ENCODE results near the gene POTEF.
"Not testable (repeated sequence)": the region's sequence is repeated elsewhere in the genome, so short reads cannot be mapped to it uniquely, and the experiment has no call there.

POTEF gene

DNA sequence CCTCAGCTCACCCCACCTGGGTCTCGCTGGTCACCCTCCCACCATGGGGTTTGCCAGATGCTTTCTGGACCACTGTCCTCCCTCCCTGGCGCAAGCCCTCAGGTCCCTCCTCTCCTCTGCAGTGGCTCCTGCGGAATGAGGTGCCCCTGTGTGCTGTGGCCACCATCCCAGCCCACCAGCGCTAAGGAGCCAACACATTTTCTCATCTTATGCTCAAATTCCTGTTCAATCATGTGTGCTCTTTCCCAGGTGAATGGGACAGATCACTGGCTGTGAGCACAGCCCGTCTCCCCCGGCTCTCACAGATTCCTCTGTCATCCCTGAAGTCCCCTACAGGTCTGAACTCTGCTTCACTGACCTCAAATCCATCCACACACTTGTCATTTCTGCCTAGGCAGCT lies 31.1 kb upstream of the POTEF start:
- peaks cover 10 to 83% of the 10 kb centered on the region in 2 experiments; a peak in 2 of 3 replicates for H3K36me3 ChIP-seq (ENCODE audit: control insufficient read depth in 2 of 2, insufficient read depth in 1 of 2, low read length in 2 of 2)
- POLR2A ChIA-PET: interaction anchor here (1.3 kb wide), 1 partner anchor 11 kb away, joined by 4 read pairs; no protein-coding TSS in a partner anchor

DNA sequence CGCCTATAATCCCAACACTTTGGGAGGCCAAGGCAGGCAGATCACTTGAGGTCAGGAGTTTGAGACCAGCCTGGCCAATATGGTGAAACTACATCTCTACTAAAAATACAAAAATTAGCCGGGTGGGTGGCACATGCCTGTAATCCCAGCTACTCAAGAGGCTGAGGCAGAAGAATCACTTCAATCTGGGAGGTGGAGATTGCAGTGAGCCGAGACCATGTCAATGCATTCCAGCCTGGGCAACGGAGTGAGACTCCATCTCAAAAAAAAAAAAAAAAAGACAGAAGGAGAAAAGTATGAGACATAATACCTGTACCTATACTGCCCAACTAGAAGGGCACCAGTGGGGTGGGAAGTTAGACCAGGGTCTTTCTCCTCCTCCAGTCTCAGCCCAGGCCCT lies 30.4 kb upstream of the POTEF start:
- CTCF ChIA-PET; H3K27ac ChIP-seq (ENCODE audit: extremely low read depth, low read depth, low read length); H3K9me3 ChIP-seq (ENCODE audit: control insufficient read depth, insufficient read depth, low read depth, low read length); H3K4me3 ChIP-seq (ENCODE audit: low read depth, low read length); H3K4me1 ChIP-seq (ENCODE audit: control insufficient read depth, insufficient read depth, low read length): not testable (repeated sequence)
- POLR2A ChIA-PET: interaction anchor here (1.3 kb wide), 1 partner anchor 11 kb away, joined by 4 read pairs; no protein-coding TSS in a partner anchor
- peaks cover 7 to 84% of the 10 kb centered on the region in 2 experiments; a peak in 2 of 3 replicates for H3K36me3 ChIP-seq (ENCODE audit: control insufficient read depth in 2 of 2, insufficient read depth in 1 of 2, low read length in 2 of 2)

More for the DNA sequence above, 31.1 kb upstream of the POTEF start:
- Histone ChIP-seq H3K4me3 (ENCODE audit: low read depth, low read length) (no peak overlapping the region), H3K9me3 (ENCODE audit: control insufficient read depth, insufficient read depth, low read depth, low read length) (no peaks in the 10 kb centered on the region), H3K4me1 (ENCODE audit: control insufficient read depth, insufficient read depth, low read length) (no peaks in the 10 kb centered on the region), H3K27ac (ENCODE audit: extremely low read depth, low read depth, low read length) (no peak overlapping the region)
- CTCF ChIA-PET: no interaction called here
- TF ChIP-seq ZNF114 (tag by site-specific recombination; IDR thresholded peaks at IDR 0.05): no peak
- TF ChIP-seq ZNF2 (tag by site-specific recombination; IDR thresholded peaks at IDR 0.05): no peak
- TF ChIP-seq EGR2 (tag by site-specific recombination; IDR thresholded peaks at IDR 0.05; ENCODE audit: low read depth): no peak
- TF ChIP-seq ZNF664 (tag by site-specific recombination; IDR thresholded peaks at IDR 0.05): no peak
- no peak for TF ChIP-seq ZNF274 (IDR thresholded peaks at IDR 0.05; ENCODE audit: low read length)
- no peak for TF ChIP-seq ZNF274 (tag by site-specific recombination; IDR thresholded peaks at IDR 0.05; ENCODE audit: borderline replicate concordance)
- no peak for TF ChIP-seq YY1 (tag by site-specific recombination; IDR thresholded peaks at IDR 0.05)
- TF ChIP-seq, protein P1, sequence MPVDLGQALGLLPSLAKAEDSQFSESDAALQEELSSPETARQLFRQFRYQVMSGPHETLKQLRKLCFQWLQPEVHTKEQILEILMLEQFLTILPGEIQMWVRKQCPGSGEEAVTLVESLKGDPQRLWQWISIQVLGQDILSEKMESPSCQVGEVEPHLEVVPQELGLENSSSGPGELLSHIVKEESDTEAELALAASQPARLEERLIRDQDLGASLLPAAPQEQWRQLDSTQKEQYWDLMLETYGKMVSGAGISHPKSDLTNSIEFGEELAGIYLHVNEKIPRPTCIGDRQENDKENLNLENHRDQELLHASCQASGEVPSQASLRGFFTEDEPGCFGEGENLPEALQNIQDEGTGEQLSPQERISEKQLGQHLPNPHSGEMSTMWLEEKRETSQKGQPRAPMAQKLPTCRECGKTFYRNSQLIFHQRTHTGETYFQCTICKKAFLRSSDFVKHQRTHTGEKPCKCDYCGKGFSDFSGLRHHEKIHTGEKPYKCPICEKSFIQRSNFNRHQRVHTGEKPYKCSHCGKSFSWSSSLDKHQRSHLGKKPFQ (tag by site-specific recombination; IDR thresholded peaks at IDR 0.05): no peak

DNA sequence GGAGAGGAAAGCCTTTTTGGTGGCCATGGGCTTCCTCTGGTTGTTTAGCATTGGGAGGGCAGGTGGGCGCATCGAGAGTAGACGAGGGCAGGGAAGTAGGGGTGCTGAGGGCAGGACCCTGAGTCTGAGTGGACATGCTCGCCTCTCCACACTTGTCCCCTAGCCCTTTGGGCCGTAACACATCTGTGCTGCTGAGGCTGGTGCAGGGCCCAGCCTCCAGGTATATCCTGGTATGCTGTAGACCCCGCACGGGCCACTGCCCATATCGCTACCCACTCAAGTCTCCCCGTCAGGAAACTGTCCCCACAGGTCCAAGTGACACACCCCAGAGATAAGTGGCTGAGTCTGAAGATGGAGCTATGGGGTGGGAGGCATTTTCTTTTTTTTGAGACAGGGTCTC lies 29.6 kb upstream of the POTEF start:
- Histone ChIP-seq H3K4me1 (ENCODE audit: control insufficient read depth, insufficient read depth, low read length) (no peaks in the 10 kb centered on the region), H3K9me3 (ENCODE audit: control insufficient read depth, insufficient read depth, low read depth, low read length) (no peaks in the 10 kb centered on the region), H3K4me3 (ENCODE audit: low read depth, low read length) (no peak overlapping the region), H3K27ac (ENCODE audit: extremely low read depth, low read depth, low read length) (no peak overlapping the region), H3K36me3 (ENCODE audit: control insufficient read depth in 2 of 2, insufficient read depth in 1 of 2, low read length in 2 of 2) (peaks cover 4 to 84% of the 10 kb centered on the region in 2 experiments; a peak in 2 of 3 replicates)
- CTCF ChIA-PET: no interaction called here
- POLR2A ChIA-PET: interaction anchor here (1.3 kb wide), 1 partner anchor 12 kb away, joined by 4 read pairs; no protein-coding TSS in a partner anchor
- TF ChIP-seq ZNF121 (tag by site-specific recombination; IDR thresholded peaks at IDR 0.05): no peak
- no peak for TF ChIP-seq ZNF76 (tag by site-specific recombination; IDR thresholded peaks at IDR 0.05; ENCODE audit: borderline replicate concordance, low read depth)
- TF ChIP-seq ZNF660 (tag by site-specific recombination; IDR thresholded peaks at IDR 0.05): no peak
- no peak for TF ChIP-seq ZNF777 (tag by site-specific recombination; IDR thresholded peaks at IDR 0.05; ENCODE audit: borderline replicate concordance)
- no peak for TF ChIP-seq MZF1 (tag by site-specific recombination; IDR thresholded peaks at IDR 0.05; ENCODE audit: borderline replicate concordance)
- TF ChIP-seq, protein P2, sequence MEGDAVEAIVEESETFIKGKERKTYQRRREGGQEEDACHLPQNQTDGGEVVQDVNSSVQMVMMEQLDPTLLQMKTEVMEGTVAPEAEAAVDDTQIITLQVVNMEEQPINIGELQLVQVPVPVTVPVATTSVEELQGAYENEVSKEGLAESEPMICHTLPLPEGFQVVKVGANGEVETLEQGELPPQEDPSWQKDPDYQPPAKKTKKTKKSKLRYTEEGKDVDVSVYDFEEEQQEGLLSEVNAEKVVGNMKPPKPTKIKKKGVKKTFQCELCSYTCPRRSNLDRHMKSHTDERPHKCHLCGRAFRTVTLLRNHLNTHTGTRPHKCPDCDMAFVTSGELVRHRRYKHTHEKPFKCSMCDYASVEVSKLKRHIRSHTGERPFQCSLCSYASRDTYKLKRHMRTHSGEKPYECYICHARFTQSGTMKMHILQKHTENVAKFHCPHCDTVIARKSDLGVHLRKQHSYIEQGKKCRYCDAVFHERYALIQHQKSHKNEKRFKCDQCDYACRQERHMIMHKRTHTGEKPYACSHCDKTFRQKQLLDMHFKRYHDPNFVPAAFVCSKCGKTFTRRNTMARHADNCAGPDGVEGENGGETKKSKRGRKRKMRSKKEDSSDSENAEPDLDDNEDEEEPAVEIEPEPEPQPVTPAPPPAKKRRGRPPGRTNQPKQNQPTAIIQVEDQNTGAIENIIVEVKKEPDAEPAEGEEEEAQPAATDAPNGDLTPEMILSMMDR (tag by site-specific recombination; IDR thresholded peaks at IDR 0.05): no peak
- TF ChIP-seq, protein P3, sequence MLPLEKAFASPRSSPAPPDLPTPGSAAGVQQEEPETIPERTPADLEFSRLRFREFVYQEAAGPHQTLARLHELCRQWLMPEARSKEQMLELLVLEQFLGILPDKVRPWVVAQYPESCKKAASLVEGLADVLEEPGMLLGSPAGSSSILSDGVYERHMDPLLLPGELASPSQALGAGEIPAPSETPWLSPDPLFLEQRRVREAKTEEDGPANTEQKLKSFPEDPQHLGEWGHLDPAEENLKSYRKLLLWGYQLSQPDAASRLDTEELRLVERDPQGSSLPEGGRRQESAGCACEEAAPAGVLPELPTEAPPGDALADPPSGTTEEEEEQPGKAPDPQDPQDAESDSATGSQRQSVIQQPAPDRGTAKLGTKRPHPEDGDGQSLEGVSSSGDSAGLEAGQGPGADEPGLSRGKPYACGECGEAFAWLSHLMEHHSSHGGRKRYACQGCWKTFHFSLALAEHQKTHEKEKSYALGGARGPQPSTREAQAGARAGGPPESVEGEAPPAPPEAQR (tag by site-specific recombination; IDR thresholded peaks at IDR 0.05): no peak
- TF ChIP-seq, protein P4, sequence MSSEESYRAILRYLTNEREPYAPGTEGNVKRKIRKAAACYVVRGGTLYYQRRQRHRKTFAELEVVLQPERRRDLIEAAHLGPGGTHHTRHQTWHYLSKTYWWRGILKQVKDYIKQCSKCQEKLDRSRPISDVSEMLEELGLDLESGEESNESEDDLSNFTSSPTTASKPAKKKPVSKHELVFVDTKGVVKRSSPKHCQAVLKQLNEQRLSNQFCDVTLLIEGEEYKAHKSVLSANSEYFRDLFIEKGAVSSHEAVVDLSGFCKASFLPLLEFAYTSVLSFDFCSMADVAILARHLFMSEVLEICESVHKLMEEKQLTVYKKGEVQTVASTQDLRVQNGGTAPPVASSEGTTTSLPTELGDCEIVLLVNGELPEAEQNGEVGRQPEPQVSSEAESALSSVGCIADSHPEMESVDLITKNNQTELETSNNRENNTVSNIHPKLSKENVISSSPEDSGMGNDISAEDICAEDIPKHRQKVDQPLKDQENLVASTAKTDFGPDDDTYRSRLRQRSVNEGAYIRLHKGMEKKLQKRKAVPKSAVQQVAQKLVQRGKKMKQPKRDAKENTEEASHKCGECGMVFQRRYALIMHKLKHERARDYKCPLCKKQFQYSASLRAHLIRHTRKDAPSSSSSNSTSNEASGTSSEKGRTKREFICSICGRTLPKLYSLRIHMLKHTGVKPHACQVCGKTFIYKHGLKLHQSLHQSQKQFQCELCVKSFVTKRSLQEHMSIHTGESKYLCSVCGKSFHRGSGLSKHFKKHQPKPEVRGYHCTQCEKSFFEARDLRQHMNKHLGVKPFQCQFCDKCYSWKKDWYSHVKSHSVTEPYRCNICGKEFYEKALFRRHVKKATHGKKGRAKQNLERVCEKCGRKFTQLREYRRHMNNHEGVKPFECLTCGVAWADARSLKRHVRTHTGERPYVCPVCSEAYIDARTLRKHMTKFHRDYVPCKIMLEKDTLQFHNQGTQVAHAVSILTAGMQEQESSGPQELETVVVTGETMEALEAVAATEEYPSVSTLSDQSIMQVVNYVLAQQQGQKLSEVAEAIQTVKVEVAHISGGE (tag by site-specific recombination; conservative IDR thresholded peaks at IDR 0.05; ENCODE audit: low read depth): no peak
- TF ChIP-seq, protein P5, sequence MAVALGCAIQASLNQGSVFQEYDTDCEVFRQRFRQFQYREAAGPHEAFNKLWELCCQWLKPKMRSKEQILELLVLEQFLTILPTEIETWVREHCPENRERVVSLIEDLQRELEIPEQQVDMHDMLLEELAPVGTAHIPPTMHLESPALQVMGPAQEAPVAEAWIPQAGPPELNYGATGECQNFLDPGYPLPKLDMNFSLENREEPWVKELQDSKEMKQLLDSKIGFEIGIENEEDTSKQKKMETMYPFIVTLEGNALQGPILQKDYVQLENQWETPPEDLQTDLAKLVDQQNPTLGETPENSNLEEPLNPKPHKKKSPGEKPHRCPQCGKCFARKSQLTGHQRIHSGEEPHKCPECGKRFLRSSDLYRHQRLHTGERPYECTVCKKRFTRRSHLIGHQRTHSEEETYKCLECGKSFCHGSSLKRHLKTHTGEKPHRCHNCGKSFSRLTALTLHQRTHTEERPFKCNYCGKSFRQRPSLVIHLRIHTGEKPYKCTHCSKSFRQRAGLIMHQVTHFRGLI (tag by site-specific recombination; IDR thresholded peaks at IDR 0.05): no peak
- TF ChIP-seq ZNF157 (tag by site-specific recombination; IDR thresholded peaks at IDR 0.05): no peak
- TF ChIP-seq FEZF1 (tag by site-specific recombination; IDR thresholded peaks at IDR 0.05): no peak
- TF ChIP-seq ZNF623 (tag by site-specific recombination; IDR thresholded peaks at IDR 0.05): no peak
- TF ChIP-seq, protein P6, sequence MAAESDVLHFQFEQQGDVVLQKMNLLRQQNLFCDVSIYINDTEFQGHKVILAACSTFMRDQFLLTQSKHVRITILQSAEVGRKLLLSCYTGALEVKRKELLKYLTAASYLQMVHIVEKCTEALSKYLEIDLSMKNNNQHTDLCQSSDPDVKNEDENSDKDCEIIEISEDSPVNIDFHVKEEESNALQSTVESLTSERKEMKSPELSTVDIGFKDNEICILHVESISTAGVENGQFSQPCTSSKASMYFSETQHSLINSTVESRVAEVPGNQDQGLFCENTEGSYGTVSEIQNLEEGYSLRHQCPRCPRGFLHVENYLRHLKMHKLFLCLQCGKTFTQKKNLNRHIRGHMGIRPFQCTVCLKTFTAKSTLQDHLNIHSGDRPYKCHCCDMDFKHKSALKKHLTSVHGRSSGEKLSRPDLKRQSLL (tag by site-specific recombination; IDR thresholded peaks at IDR 0.05): no peak

Measured in HEK293 (cell line).